Spleen (tissue), 11 donors: ENCODE data around the gene VWC2. TPM values are rescaled to one million over a fixed set of nuclear protein-coding genes. Genes with fewer than 3 reads are reported as not detected.

Source experiments
- DNase-seq: peaks from one replicate; pipeline ENCODE4 v3.0.0-alpha.2; 2020
- H3K27ac ChIP-seq, 8 donors: fragments of 200-600 bp; sonication (generic) in 7 of 8; 1 replicate in 4 of 8; 2 replicates in 4 of 8; pipeline versions ENCODE4 v1.5.0 to v1.8.0; 2016 to 2021; ENCODE audit warnings: inconsistent platforms in 4 of 8, mild to moderate bottlenecking in 4 of 8, moderate library complexity in 1 of 8
- H3K27me3 ChIP-seq, 7 donors: fragments of 200-600 bp; sonication (generic) in 6 of 7; replicated peaks in 1 of 7; 1 replicate in 4 of 7; 2 replicates in 3 of 7; pipeline versions ENCODE4 v1.5.0 to v1.8.0; 2016 to 2021; ENCODE audit warnings: inconsistent platforms in 3 of 7, mild to moderate bottlenecking in 1 of 7
- H3K36me3 ChIP-seq, 6 donors: fragments of 200-600 bp; sonication (generic) in 5 of 6; 1 replicate in 4 of 6; 2 replicates in 2 of 6; pipeline versions ENCODE4 v1.5.0 to v1.8.0; 2016 to 2021; ENCODE audit warnings: inconsistent platforms in 2 of 6
- H3K4me1 ChIP-seq, 6 donors: fragments of 200-600 bp; sonication (generic) in 5 of 6; 1 replicate in 3 of 6; 2 replicates in 3 of 6; pipeline versions ENCODE4 v1.5.0 to v1.8.0; 2016 to 2021; ENCODE audit warnings: inconsistent platforms in 3 of 6
- H3K4me3 ChIP-seq, 8 donors: fragments of 200-600 bp; sonication (generic) in 7 of 8; 1 replicate in 4 of 8; 2 replicates in 4 of 8; pipeline versions ENCODE4 v1.5.0 to v1.8.0; 2016 to 2021; ENCODE audit warnings: inconsistent platforms in 4 of 8, mild to moderate bottlenecking in 4 of 8, moderate library complexity in 2 of 8
- H3K9me3 ChIP-seq, 8 donors: fragments of 200-600 bp; sonication (generic) in 7 of 8; 1 replicate in 4 of 8; 2 replicates in 4 of 8; pipeline versions ENCODE4 v1.5.0 to v1.8.0; 2016 to 2021; ENCODE audit warnings: inconsistent platforms in 4 of 8
- POLR2A ChIP-seq, 3 donors: fragments of 450-650 bp; IDR thresholded peaks; one replicate each; pipeline ENCODE4 v1.5.1; 2017; ENCODE audit warnings: antibody characterized with exemption in 3 of 3, mild to moderate bottlenecking in 1 of 3
- POLR2AphosphoS5 ChIP-seq, 3 donors: sonication (generic); formaldehyde crosslinking; IDR thresholded peaks; one replicate each; pipeline ENCODE4 v1.5.1; 2017; ENCODE audit warnings: antibody characterized with exemption in 3 of 3
- WGBS, 5 donors: extraction: QIAGEN DNeasy Blood & Tissue Kit in 3 of 5; methylation state at CpG; one replicate each; pipeline versions ENCODE4 v1.1.5 to v1.1.7; 2013 to 2018; 5-methylcytosine and 5-hydroxymethylcytosine counted together
- intact Hi-C: fragments of 100-400 bp; cut with DNase I; formaldehyde crosslinking; loops from one replicate; pipeline ENCODE4 v1.15.0; 2023; ENCODE audit warnings: low total_unique reads
- polyA plus RNA-seq, 3 donors: library from polyadenylated mRNA; stranded (reverse); fragments of 200-250 nt; gene quantifications; one replicate each; pipeline ENCODE4 v1.2.1, GENCODE V29; 2013
- total RNA-seq, 7 donors: library from RNA; depleted of rRNA in 3 of 7; stranded (reverse); fragments of >200 nt in 3 of 7; fragmentation: NEBNext Ultra II Directional in 4 of 7; extraction: Animal tissue kit (Norgen Biotek cat#: 25700) in 4 of 7; gene quantifications; one replicate each; pipeline versions ENCODE4 v1.1.0 to v1.2.1, GENCODE V29; 2016 to 2021
- TF ChIP-seq, protein P1 (sequence below), 11 experiments: fragments of 200-600 bp in 7 of 11; fragments of 450-650 bp in 4 of 11; sonication (generic) in 4 of 11; IDR thresholded peaks in 8 of 11; conservative IDR thresholded peaks in 3 of 11; 1 replicate in 7 of 11; 2 replicates in 4 of 11; pipeline versions ENCODE4 v1.4.0 to v1.8.0; 2016 to 2021; ENCODE audit warnings: antibody characterized with exemption in 11 of 11, inconsistent platforms in 4 of 11, mild to moderate bottlenecking in 1 of 11
- donor health status: healthy with polysubstance abuse.
- donor health status: DM: no; HTN: no; CAD: no; lungs with moderate emphysema.
- donor health status: DM: no; HTN: no; CAD: no.
- donor health status: Bipolar disorder and iron deficiency.
- donor health status: healthy.
- donor health status: DM: no; HTN: no; CAD: no.
- donor health status: DM: yes; HTN: yes; CAD: no.

Gene VWC2
- total and polyA plus RNA-seq, 10 donors = under 0.01 to 0.11 (median 0.07) TPM; not detected in 7

DNA sequence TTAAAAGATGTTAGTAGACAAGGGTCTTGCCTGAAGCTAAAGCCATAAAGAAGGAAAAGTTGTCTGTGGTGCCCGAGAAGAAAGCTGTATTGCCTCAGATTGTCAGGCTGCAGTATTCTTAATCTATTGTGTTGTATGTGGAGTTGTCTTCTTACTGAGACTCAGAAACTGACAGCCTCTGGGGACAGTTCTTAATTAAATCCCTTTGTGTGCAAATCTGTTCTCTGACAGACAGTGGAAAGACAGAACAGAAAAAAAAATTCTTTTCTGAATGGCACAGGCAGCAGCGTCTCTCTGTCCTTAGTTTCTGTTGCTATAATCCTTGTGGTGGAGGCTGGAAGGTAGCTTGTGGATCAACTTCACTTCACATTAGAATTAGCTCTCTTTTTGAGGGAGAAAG lies 16.8 kb downstream of the VWC2 start:
- WGBS, 5 donors = 79 to 89% (median 80%) methylated on average over 2 of the region's 2 CpGs
- Histone ChIP-seq H3K27me3 (no peaks in the 10 kb centered on the region), H3K4me1 (no peaks in the 10 kb centered on the region), H3K4me3 (no peak overlapping the region), H3K36me3 (no peaks in the 10 kb centered on the region), H3K9me3 (no peaks in the 10 kb centered on the region), H3K27ac (no peak overlapping the region)
- intact Hi-C loops = no loop called here
- TF ChIP-seq POLR2AphosphoS5 (IDR thresholded peaks at IDR 0.05) (no peak), POLR2A (IDR thresholded peaks at IDR 0.05) (no peak)
- TF ChIP-seq, protein P1, sequence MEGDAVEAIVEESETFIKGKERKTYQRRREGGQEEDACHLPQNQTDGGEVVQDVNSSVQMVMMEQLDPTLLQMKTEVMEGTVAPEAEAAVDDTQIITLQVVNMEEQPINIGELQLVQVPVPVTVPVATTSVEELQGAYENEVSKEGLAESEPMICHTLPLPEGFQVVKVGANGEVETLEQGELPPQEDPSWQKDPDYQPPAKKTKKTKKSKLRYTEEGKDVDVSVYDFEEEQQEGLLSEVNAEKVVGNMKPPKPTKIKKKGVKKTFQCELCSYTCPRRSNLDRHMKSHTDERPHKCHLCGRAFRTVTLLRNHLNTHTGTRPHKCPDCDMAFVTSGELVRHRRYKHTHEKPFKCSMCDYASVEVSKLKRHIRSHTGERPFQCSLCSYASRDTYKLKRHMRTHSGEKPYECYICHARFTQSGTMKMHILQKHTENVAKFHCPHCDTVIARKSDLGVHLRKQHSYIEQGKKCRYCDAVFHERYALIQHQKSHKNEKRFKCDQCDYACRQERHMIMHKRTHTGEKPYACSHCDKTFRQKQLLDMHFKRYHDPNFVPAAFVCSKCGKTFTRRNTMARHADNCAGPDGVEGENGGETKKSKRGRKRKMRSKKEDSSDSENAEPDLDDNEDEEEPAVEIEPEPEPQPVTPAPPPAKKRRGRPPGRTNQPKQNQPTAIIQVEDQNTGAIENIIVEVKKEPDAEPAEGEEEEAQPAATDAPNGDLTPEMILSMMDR (IDR thresholded peaks at IDR 0.05 in 8 of 11, conservative IDR thresholded peaks at IDR 0.05 in 3 of 11) = no peak
- no peak for DNase-seq

DNA sequence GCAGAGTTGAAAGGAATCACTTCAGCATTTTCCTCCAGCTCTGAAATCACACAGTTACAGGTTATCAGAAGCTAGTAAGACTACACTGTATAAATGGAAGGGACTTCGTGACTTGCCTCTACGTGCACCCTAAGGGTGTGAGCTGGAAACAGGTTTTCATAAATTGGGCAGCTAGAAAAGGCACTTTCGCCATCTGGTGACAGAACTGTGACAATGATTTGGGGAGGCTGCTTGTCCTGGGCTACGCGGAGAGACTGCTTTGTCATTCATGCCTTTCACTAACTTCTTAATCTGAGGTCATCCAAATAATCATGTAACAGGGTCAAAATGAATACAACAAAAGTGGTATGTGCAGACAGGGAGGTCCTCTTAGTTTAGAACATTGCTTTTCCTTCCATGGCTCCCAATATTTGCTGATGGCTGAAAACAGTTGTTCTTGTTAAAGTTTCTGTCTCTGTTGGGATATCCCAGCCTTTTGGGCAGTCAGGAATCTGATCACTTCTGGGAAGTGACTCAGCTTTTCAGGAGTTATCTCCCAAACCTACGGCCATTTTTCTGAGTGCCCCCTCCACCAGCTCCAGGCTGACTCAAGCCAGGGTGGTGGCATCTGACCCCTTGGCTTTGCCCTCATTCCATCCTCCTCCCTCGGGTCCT lies 17.8 kb downstream of the VWC2 start:
- Histone ChIP-seq H3K4me1 (no peaks in the 10 kb centered on the region), H3K4me3 (no peak overlapping the region), H3K9me3 (no peaks in the 10 kb centered on the region), H3K27ac (no peak overlapping the region), H3K27me3 (no peaks in the 10 kb centered on the region), H3K36me3 (no peaks in the 10 kb centered on the region)
- WGBS, 5 donors = 17 to 26% (median 19%) methylated on average over 7 of the region's 7 CpGs
- TF ChIP-seq POLR2AphosphoS5 (IDR thresholded peaks at IDR 0.05) = no peak
- TF ChIP-seq, protein P1 (IDR thresholded peaks at IDR 0.05 in 8 of 11, conservative IDR thresholded peaks at IDR 0.05 in 3 of 11) = peak in 3 of 11 experiments; percentile 21 to 45 (median 28)
- no peak for TF ChIP-seq POLR2A (IDR thresholded peaks at IDR 0.05)
- intact Hi-C loops = no loop called here
- DNase-seq = no peak

DNA sequence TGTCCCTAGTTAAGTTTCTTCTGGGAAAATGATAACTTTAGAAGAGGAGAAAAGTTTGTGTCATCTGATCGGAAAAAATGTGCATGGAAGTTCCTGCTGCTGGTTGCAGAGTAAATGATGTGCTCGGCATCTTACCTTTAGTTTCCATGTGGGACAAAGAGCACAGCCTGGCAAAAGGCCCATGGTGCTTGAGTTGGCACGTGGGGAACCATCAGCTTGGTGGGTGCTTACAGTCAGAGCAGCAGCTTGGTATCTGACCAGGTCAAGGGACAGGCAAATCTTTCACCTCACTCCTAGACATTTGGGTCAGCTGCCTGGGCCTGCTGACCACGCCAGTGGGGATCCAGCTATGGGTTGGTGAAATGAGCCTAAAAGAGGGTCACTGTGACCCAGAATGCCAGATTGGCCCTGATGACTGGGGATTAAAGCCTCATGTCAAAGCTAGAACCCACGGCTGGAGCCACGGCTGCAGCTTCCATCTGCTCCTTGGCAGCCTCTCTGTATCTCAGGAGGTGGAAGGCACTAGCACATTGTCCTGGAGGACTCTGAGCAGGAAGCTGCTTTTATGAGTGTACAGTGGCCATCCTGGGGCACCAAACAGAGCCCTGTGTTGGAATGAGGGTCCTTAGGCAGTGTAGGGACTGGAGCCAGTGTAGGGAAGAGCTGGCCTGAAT lies 24.7 kb downstream of the VWC2 start:
- no peaks in the 10 kb centered on the region for H3K27me3 ChIP-seq
- H3K9me3 ChIP-seq = no peaks in the 10 kb centered on the region
- TF ChIP-seq POLR2A (IDR thresholded peaks at IDR 0.05) (no peak), POLR2AphosphoS5 (IDR thresholded peaks at IDR 0.05) (no peak)
- TF ChIP-seq, protein P1 (IDR thresholded peaks at IDR 0.05 in 8 of 11, conservative IDR thresholded peaks at IDR 0.05 in 3 of 11) = no peak
- WGBS, 5 donors = 68 to 84% (median 80%) methylated on average over 5 to 6 of the region's 6 CpGs
- H3K4me1 ChIP-seq = no peaks in the 10 kb centered on the region
- intact Hi-C loops = no loop called here
- no peak overlapping the region for H3K4me3 ChIP-seq
- no peak for DNase-seq
- no peaks in the 10 kb centered on the region for H3K36me3 ChIP-seq
- H3K27ac ChIP-seq = no peak overlapping the region

DNA sequence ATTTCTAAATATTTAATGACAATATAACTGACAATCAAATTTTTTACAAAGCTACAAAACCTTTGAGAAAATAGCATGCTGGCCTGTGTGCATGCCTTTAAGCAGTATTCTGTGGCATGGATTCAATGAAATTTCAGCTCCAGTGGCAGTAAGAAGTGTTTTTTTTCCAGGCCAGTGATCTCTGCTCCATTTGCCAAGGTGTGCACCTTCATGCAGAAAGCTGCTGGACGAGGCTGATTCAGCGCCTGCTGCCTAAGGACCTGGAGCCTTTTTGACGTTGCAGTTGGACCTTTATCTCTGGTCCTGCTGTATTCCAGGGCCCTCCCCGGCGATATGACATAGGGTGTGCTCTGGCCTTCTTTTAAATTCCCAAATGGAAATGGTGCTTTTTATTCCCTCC lies 26.6 kb downstream of the VWC2 start:
- Histone ChIP-seq H3K27ac (no peak overlapping the region), H3K4me1 (no peaks in the 10 kb centered on the region), H3K9me3 (no peaks in the 10 kb centered on the region), H3K4me3 (no peak overlapping the region), H3K36me3 (no peaks in the 10 kb centered on the region), H3K27me3 (no peaks in the 10 kb centered on the region)
- 83 to 96% (median 87%) methylated on average over 5 of the region's 5 CpGs for WGBS, 5 donors
- TF ChIP-seq POLR2A (IDR thresholded peaks at IDR 0.05) (no peak), POLR2AphosphoS5 (IDR thresholded peaks at IDR 0.05) (no peak)
- TF ChIP-seq, protein P1 (IDR thresholded peaks at IDR 0.05 in 8 of 11, conservative IDR thresholded peaks at IDR 0.05 in 3 of 11) = no peak
- DNase-seq = no peak
- intact Hi-C loops = no loop called here
